ENCODE measurements around the gene CCT5.
"Not testable (repeated sequence)": the region's sequence is repeated elsewhere in the genome, so short reads cannot be mapped to it uniquely, and the experiment has no call there.

The CCT5 gene

DNA sequence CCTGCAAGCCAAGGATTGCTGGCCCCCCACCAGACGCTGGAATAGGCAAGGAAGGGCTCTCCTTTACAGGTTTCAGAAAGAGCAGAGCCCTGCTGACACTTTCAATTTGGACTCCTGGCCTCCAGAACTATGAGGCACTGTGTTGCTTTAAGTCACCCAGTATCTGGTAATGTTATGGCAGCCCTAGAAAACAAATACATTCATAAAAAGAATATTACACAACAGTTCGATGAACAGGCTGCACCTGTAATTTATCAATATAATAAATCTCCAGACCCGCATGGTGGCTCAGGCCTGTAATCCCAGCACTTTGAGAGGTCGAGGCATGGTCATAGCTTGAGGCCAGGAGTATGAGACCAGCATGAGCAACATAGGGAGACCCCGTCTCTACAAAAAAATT lies 50.2 kb downstream of the CCT5 start:
- DNase-seq, result no peak

DNA sequence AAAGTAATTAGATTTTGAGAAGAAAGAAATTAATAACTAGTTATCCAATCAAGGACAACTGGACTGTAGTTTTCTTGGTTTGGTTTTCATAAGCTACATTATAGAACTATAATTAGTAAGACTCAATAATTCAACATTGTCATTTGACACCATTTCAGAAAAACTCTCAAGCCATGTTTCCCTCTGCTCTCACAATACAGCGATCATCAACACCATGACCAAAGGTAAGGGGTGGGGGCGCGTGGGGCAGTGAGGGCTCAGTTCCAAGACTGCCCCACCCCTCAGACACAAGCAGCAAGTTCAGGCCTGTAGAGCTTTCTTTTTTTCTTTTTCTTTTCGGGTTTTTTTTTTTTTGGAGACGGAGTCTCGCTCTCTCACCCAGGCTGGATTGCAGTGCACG lies 51.2 kb downstream of the CCT5 start:
- no peak for DNase-seq

DNA sequence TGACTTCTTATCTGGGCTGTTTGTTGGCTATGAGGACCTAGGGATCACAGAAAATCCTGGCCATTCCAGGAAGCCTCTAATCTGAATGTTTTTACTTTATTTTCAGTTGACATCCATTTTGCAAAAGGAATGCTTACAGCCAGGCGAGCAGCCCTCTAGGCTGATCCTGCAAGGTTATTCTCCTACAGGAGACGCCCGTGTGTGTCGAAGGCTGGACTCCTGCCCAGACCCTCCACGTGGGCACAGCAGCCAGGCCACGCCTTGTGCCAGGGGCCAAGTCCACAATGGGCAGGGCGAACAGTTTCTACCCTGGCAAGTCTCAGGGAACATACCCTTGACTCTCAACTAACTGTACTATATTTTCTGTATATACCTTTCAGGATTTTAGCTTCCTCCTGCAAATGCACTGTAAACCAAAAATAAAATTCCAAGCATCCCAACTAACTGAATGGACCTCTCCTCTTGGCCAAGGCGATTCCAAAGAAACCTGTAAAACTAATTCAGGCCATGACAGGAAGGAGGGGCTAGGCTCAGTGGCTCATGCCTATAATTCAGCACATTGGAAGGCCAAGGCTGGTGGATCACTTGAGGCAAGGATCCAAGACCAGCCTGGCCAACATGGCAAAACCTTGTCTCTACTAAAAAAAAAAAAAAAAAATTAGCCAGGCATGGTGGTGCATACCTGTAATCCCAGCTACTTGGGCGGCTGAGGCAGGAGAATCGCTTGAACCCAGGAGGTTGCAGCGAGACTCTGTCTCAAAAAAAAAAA lies 51.9 kb downstream of the CCT5 start:
- DNase-seq, result peak in 24 of 56 donors; percentile 11 to 69 (median 30)

DNA sequence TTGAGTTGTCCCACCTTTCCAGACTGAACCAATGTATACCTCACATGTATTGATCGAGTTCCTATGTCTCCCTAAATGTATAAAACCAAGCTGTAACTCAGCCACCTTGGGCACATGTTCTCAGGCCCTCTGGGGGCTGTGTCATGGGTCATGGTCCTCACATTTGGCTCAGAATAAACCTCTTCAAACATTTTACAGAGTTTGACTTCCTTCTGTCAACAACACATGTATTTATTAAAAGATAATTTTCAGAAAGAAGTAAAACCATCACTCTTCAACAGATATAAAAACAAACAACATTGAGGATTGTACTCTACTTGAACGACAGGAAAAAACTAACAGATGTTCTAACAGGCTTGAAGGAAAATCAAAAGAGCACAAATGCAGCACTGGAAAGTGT lies 53.1 kb downstream of the CCT5 start:
- DNase-seq, result no peak

DNA sequence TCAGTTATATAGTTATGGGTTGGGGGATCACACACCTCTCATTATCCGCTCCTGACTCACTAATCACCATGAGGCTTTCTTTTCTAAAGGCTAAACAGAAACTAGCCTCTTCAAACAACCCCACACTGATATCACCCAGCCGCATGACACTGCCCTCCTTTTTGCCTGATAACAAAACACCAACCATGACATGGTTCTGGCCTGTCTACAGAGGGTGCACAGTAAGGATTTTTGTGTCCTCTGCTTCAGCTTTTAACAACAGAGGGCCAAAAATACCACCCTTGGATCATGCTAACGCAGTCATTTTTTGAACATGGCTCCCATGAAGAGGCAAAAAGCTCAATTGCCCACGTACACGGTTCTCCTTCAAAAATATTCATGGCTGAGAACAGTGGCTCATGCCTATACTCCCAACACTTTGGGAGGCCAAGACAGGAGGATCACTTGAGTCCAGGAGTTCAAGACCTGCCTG lies 53.7 kb downstream of the CCT5 start:
- DNase-seq, result no peak

DNA sequence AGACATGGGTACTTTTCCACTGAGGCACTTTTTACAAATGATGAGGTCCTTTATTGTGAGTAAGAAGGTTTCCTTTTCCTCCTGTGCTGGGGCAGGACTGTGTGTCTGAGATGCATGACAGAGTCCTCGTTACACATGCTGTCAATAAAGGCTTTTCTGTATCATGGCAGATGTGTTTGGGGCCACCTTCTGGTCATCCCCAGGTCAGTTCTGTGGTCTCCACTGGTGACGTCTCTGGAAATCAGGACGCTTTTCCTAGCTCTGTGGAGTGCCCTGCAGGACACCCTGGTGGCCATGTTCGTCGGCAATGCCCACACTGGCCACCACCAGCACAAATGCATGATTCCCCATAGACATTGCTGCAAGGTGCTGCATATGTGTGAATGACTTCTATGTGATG lies 54.9 kb downstream of the CCT5 start:
- DNase-seq, result no peak

DNA sequence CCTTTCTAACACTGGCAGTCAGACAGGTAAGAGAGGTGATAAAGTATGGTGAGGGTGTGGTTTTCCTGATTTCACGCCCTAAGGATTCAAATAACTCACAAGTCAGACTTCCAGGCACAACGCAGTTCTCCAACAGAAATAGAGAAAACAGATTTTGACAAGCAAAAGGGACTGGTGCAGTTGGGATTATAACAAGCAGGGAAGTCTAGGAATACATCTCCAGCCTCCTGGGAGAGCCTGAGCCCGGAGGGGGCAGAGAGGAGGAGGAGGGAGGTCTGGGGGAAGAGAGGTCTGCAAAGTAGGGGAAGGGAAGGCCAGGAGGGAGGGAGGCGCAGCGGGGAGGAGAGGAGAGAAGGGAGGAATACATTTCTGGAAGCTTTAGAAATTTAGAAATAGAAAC lies 56.0 kb downstream of the CCT5 start:
- no peak for DNase-seq

DNA sequence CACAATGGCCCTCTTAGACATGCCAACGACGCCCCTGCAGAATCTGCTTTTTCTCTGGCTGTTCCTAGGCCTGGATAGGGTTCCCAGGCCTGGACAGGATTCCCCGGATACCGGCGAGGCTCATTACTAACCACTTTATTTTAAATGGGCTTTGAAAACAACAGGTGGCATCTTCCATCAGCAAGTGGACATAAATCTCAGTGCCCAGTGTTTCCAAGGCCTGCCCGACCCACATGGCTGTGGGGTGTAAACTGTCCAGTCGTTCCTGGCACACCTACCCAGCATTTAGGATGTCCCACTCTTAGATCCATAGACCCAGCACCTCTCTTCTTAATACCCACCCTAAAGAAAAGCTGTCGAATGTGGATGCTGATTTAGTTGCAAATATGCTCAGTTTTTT lies 56.7 kb downstream of the CCT5 start:
- no peak for DNase-seq

DNA sequence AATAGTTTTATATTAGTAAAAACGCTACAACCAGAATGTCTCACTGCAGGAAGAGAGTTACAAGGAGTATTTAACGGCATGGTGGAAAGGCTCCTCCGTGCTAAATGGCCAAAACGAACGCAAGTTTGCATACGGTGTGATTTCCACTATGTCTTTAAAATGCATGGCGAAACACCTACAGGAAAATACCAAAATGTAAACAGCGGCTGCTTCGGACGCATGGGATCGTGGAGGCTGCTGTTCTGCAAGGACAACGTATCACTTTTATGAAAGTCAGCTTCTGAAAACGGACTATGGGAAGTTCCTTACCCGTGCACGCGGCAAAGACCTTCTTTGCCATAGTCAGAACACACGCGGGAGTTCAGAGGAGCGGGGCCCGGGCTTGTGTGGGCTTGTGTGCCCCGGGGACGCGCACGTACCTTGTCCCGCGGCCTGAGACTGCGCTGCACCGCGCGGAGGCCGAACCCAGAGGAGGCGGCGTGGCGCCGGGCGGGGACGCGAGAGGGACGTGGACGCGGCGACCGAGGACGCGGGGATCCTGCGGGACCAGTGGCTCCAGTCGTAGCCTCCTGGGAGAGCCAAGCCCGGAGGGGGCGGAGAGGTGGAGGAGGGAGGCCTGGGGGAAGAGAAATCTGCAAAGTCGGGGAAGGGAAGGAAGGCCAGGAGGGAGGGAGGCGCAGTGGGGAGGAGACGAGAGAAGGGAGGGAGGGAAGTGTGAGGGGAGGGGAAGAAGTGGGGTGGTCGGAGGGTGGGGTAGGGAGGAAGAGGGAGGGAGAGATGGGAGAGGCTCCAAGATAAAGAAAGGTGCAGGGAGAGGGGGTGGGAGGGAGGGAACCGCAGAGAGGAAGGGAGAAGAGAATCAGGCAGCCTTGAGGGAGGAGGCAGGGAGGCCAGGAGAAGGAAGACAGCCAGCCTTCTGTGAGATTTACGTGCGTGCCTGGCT lies 57.4 kb downstream of the CCT5 start, which contains the start of gene CMBL:
Gene CMBL (minus strand): TSS at position 697 of the 943 bp plus-strand sequence. CDS start 17,140 bp downstream, outside the sequence.
- DNase-seq, result peak in 39 of 56 donors; percentile 6 to 75 (median 42)

DNA sequence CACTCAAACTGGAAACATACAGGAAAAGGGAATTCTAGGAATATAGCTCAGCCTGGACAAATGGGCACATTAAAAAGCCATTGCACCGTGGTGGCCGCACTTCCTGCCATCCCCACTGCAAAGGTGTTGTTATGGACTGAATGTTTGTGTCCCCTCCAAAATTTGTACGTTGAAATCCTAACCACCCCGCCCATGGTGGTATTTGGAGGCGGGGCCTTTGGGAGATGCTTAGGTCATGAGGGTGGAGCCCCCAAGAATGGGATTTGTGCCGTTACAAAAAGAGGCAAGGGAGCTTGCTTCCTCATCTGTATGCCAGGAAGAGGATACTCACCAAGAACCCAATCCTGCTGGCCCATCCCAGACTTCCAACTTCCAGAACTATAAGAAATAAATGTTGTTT lies 58.8 kb downstream of the CCT5 start:
- no peak for DNase-seq

DNA sequence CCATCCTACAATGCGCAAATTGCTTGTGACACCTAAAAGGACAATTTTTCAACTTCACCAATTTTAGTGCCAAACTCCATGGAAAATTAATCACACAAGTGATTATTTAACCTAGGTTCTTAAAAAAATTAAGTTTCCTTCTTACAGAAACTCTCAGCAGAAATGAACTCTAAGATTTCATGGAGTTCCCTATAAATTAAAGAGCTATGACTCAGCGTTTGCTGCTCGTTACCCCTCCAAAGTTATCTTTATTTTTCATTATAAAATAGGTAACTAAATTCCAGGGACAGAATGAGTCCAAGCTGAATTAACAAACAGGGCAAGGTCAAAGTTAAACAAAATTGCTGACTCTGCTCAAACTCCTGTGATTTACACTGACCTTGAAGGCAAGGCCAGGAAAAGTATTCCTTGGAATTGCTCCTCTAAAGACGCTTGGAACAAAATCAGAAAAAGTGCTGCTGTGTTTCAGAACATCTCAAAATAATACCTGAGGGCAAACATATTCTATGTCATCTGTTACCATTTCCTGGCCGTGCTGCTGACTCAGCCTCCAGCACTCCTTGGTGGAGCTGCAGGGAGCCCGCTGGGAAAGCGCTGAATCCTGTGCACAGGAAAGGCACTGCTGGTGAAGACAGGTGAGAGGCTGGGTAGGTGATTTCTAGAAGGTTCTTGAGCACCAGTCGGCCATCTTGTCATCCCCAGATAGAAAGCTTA lies 60.1 kb downstream of the CCT5 start:
- DNase-seq, result peak in 1 of 56 donors; percentile 4

DNA sequence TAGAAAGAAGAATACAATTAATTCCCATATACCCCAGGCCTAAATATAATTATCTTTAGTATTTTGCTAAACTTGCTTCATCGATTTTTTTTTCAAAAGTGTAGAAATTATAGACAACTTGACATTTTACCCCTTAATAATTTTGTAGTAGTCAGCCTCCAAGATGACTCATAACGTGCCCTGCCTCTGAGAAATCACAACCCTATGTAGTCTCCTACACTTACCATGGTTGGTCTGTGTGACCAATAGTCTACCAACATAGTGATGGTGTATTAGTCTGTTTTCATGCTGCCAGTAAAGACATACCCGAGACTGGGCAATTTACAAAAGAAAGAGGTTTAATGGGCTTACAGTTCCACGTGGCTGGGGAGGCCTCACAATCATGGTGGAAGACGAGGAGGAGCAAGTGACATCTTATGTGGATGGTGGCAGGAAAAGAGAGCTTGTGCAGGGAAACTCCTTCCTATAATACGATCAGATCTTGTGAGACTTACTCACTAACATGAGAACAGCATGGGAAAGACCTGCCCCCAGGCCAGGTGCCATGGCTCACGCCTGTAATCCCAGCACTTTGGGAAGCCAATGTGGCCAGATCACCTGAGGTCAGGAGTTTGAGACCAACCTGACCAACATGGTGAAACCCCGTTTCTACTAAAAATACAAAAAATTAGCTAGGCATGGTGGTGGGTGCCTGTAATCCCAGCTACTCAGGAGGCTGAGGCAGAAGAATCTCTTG lies 60.9 kb downstream of the CCT5 start:
- DNase-seq, result not testable (repeated sequence)

DNA sequence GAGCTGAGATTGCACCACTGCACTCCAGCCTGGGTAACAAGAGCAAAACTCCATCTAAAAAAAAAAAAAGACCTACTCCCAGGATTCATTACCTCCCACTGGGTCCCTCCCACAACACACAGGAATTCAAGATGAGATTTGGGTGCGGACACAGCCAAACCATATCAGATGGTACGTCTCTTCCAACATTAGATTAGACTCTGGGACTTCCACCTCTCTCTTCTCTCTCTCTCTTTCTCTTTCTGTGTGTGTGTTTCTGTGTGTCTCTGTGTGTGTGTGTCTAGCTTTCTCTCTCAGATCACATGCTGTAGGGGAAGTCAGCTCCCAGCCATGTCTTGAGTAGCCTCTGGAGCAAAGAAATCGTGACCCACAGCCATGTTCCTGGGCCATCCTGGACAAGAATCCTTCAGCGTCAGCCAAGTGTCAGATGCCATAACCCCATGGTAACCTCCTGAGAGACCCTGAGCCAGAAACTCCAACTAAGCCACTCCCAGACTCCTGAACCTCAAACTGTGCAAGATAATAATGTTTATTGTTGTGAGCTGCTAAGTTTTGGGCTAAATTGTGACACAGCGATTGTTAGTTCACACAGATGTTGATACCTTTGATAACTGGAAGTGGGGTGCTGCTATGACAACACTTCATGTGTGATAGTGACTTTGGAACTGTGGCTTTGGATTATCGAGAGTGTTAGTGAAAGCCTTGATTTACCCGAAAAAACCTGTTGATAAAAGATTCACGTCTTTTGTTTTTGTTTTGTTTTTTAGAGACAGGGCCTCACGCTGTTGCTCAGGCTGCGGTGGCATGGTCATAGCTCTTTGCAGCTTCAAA lies 61.7 kb downstream of the CCT5 start:
- no peak for DNase-seq

DNA sequence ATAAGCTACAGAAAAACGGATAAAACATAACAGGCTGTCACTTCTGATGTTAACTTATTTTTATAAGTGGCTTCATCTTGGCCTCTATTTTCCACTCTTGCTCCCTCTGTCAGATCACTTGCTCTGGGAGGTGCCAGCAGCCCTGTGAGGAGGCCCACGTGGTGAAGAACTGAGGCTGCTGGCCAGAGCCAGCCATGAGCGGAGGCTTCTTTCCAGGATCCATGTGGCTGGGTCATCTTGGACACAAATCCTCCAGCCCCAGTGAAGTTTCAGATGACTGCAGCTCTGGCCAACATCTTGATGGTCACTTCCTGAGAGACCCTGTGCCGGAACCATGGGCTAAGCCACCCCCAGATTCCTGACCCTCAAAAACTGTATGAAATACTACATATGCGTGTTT lies 65.1 kb downstream of the CCT5 start:
- DNase-seq, result peak in 2 of 56 donors; percentile 7 to 26
